Caki2 (cell line): ENCODE measurements around the gene CCNH. TPM values are rescaled to one million over a fixed set of nuclear protein-coding genes. Genes with fewer than 3 reads are reported as not detected.

Experiments used
- DNase-seq: peaks from one replicate; pipeline ENCODE4 v3.0.0-alpha.2; 2015; ENCODE audit warnings: low read depth
- in situ Hi-C: cut with HindIII; loops from 2 replicates; pipeline ENCODE4 v1.10.0; 2016; ENCODE audit warnings: low sequenced_read_pairs, low pct_unique_long_range_greater_than_20kb, mixed read lengths
- total RNA-seq: library from RNA; depleted of rRNA; stranded (reverse); fragments of >200 nt; shearing (Covaris generic); gene quantifications from 2 replicates; pipeline ENCODE4 v1.2.3, GENCODE V29; 2014; ENCODE audit warnings: low replicate concordance; rRNA removed

CCNH gene
- total RNA-seq, 1 experiment from 2014 or later = 42.9 TPM

- no peak for DNase-seq
These were observed 29.5 kb downstream of the CCNH start for GRCh38 chr5:87383216-87383615.

GRCh38 chr5:87382224-87382623, 30.5 kb downstream of the CCNH start:
- in situ Hi-C loops = no loop called here

More at GRCh38 chr5:87383216-87383615, 29.5 kb downstream of the CCNH start:
- in situ Hi-C loops = no loop called here

DNA sequence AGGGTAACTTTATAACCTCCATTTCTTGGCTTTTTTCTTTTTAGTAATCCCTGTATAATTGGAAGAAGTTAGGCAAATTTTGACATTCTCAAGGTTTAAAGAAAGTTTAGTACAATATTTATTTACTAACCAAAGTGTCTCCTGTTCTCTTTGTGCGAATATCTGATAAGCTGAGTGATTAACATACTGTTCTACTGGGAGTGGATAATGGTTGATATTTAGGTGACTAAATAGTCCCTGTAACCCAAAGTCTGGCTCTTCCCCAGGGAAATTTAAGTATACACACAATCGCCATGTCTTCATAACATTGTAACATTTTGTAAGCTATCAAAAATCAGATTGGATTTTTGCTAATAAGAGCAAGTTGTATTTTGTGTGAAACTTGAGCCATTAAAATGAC, 40.0 kb downstream of the CCNH start:
- in situ Hi-C loops = no loop called here
- DNase-seq = no peak

More at GRCh38 chr5:87382224-87382623, 30.5 kb downstream of the CCNH start:
- DNase-seq = no peak

DNA sequence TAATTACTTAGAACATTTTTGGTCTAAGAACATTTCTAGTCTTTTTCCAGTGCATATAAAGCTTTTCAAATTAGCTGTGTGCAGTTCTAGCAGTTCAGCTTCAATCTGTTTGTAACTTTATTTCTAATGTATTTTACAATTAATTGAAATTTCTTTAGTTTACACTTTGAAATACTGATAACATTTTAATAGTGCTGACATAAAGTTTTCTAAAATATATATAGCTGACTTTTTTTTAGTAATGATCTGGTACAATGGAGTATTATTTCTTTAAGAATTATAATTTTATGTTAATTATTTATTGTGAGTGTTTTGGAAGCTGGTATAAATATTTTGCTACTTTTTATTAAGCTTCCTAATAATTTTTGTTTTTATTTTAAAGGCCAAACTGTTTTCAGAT, 43.3 kb downstream of the CCNH start:
- in situ Hi-C loops = no loop called here

GRCh38 chr5:87368601-87369000, 44.1 kb downstream of the CCNH start:
- no peak for DNase-seq
- in situ Hi-C loops = no loop called here

More for the DNA sequence above, 43.3 kb downstream of the CCNH start:
- no peak for DNase-seq

- in situ Hi-C loops = no loop called here
- DNase-seq = no peak
These were observed 45.5 kb downstream of the CCNH start for GRCh38 chr5:87367243-87367642.

DNA sequence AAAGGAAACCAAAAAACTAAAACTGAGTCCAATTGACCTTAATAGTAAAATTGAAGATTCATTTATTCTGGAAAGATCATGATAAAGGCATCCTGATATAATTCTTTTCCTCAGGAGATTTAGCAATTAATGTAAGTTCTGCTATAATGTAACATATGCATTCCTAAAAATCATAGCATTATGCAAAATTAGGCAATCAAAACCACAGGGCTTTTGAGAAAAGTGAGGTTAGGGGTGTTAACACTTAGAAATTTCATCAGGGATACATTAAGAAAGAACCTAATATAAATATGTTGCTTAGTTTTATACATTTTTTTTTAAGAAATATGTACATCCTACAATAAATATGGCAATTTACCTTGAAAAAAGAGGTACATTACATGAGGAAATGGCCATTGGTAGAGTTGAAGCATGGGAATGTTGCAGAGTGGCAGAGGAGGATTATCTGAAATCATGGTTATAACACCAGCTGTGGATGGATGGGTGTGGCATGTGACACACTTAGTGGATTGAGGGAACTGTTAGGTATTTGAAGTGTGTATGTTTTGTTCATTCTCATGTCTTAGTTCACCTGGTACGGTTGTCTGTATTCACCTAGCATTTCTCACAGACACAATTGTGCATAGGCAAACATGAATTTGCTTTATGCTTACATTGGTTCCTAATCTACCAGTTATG, 51.1 kb downstream of the CCNH start:
- no peak for DNase-seq
- in situ Hi-C loops = no loop called here

DNA sequence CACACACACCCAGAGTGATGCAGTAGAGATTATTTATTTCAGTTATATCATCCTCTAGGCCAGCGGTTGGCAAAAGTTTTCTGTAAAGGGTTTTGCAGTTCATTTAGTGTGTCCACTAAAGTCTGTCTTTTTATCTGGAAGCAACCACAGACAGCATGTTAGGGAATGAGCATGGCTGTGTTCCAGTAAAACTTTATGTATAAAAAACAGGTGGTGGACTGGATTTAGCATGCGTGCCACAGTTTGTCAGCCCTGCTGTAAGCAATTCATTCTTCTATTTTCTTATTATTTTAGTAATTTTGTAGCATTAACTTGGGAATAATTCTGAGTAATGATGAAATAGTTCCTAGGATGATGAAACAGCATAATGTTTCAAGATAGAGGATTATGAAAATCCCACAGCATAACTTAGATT, 51.7 kb downstream of the CCNH start:
- in situ Hi-C loops = no loop called here
- no peak for DNase-seq

GRCh38 chr5:87360132-87360531, 52.6 kb downstream of the CCNH start:
- no peak for DNase-seq
- in situ Hi-C loops = no loop called here

DNA sequence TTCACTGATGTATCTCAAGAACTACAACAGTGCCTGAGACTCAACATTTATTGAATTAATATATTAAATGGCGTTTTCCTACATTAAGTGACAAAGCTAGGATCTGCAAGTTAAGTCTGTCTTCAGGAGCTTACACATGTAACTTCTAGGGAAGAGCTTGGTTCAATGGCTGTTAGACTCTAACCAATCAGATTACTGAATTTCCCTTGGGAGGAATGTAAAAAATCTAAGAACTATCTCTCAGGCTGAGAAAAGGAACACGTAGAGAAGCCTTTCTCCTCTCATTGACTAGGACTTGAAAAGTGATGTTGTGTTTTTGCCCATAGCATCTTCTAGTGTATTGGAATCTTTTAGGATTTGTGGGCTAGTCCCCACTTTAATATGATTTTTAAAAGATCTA, 53.6 kb downstream of the CCNH start:
- no peak for DNase-seq
- in situ Hi-C loops = no loop called here

GRCh38 chr5:87354496-87354895, 58.2 kb downstream of the CCNH start:
- no peak for DNase-seq
- in situ Hi-C loops = no loop called here

DNA sequence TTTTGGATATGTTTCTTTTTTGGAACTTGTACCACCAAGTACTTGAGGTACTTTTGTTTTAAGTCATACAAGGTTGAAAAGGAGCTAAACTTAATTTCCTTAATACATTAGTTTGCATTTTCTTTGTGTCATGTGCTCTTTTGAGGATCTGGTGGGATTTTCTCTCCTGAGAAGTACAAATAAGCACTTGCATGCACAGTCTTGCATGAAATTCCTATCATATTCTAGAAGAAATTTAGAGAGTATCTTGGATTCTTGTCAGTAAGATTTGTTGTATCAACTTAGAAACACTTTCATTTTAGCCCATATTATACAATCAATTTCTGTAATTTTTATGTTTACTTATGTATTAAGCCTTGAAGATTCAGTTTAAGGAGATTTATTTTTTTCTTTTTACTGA, 64.9 kb downstream of the CCNH start:
- DNase-seq = no peak
- in situ Hi-C loops = no loop called here

- no peak for DNase-seq
- in situ Hi-C loops = no loop called here
These were observed 65.5 kb downstream of the CCNH start for GRCh38 chr5:87347272-87347671.

Other genes starting within 250 kb of the CCNH start
- gene RASA1, start 145.0 kb downstream of the CCNH start, total RNA-seq = 2.5 and 9.6 TPM in 2 replicates